ENCODE data around the gene WNT11.

The WNT11 gene

GRCh38 chr11:76206327-76207081 lies at the start of gene WNT11:
WNT11 (minus strand) TSS chr11:76206502; CDS start chr11:76206407, 95 bp downstream.
- ATAC-seq: peak in 1 of 2 donors; percentile 19

GRCh38 chr11:76253416-76253815 lies 47.1 kb upstream of the WNT11 start:
- no peak for ATAC-seq

GRCh38 chr11:76252631-76253070 lies 46.3 kb upstream of the WNT11 start:
- ATAC-seq: no peak

- no peak for ATAC-seq
Measured at GRCh38 chr11:76251576-76251975, 45.3 kb upstream of the WNT11 start.

- ATAC-seq: no peak
Measured at GRCh38 chr11:76251226-76251575, 44.9 kb upstream of the WNT11 start.

GRCh38 chr11:76250520-76251225 lies 44.4 kb upstream of the WNT11 start:
- ATAC-seq: no peak

- ATAC-seq: no peak
Measured at GRCh38 chr11:76249195-76249741, 43.0 kb upstream of the WNT11 start.

- ATAC-seq: no peak
Measured at GRCh38 chr11:76248210-76248609, 41.9 kb upstream of the WNT11 start.

GRCh38 chr11:76247091-76247490 lies 40.8 kb upstream of the WNT11 start:
- ATAC-seq: no peak

GRCh38 chr11:76246271-76246933 lies 40.1 kb upstream of the WNT11 start:
- no peak for ATAC-seq

GRCh38 chr11:76245720-76246119 lies 39.4 kb upstream of the WNT11 start:
- no peak for ATAC-seq

- ATAC-seq: no peak
Measured at GRCh38 chr11:76244316-76244851, 38.1 kb upstream of the WNT11 start.

GRCh38 chr11:76243957-76244285 lies 37.6 kb upstream of the WNT11 start:
- ATAC-seq: no peak

GRCh38 chr11:76243193-76243956 lies 37.1 kb upstream of the WNT11 start:
- no peak for ATAC-seq

GRCh38 chr11:76242004-76242779 lies 35.9 kb upstream of the WNT11 start:
- ATAC-seq: no peak

GRCh38 chr11:76241243-76242000 lies 35.1 kb upstream of the WNT11 start:
- ATAC-seq: no peak

- ATAC-seq: no peak
Measured at GRCh38 chr11:76240666-76241065, 34.4 kb upstream of the WNT11 start.

- ATAC-seq: no peak
Measured at GRCh38 chr11:76240161-76240540, 33.8 kb upstream of the WNT11 start.

- ATAC-seq: no peak
Measured at GRCh38 chr11:76239483-76240160, 33.3 kb upstream of the WNT11 start.

- no peak for ATAC-seq
Measured at GRCh38 chr11:76238551-76238950, 32.2 kb upstream of the WNT11 start.
